ENCODE measurements around the gene GALNT14.

Gene GALNT14

GRCh38 chr2:31086590-31086989, 51.6 kb downstream of the GALNT14 start:
- DNase-seq (ENCODE audit: low read depth in 2 of 2), result no peak

DNA sequence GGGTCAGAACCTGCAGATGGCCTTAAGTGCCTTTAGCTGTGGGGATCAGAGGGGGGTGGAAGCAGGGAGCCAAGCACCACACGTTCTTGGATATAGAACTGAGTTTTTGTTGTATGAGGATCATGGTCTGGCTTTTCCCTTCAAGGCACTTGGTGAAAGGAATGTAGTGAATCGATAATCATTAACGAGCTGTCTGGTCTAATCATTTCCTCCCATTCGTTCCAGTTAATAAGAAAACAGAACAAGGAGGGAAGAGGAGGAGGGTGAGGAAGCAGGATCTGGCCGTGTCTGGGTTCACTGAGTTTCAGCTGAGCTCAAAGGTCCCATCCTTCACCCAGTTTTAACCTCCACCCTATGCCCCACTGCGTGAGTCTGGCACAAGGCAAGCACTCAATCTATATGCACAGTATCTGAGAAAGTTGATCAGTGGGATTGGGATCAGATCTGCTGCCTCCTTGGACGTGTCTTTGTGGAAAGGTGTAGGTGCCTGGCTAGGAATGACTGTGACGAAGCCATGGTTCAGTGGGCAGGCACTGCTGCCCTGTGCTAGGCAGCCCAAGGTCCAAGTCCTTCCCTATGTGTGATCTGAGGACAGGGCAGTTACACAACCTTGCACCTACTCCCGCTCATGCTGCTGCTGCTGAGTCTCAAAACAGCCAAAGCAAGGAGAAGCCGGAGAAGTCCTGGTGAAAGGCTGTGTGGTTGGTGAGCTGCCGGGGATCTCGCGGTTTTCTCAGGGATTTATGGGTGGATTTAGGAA, 54.8 kb downstream of the GALNT14 start:
- no peak for DNase-seq (ENCODE audit: low read depth in 2 of 2)

DNA sequence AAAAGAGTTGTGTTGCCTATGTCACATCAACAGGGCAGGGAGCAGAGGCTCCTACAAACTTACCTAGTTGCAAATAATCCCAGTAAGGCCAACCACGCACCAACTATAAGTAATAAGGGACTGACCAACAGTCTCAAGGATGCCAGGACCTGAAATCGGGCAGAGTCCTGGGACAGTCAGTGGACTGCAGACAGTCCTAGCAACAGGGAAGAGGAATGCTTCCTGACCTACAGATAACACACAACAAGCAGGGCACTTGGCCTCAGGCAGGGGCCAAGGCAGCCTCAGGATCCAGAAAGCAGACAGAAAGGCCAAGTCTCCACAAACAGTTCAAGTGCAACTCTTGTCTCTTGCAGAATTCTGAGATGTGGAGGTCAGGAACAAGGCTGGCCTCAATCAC, 56.2 kb downstream of the GALNT14 start:
- DNase-seq (ENCODE audit: low read depth in 2 of 2), result no peak

DNA sequence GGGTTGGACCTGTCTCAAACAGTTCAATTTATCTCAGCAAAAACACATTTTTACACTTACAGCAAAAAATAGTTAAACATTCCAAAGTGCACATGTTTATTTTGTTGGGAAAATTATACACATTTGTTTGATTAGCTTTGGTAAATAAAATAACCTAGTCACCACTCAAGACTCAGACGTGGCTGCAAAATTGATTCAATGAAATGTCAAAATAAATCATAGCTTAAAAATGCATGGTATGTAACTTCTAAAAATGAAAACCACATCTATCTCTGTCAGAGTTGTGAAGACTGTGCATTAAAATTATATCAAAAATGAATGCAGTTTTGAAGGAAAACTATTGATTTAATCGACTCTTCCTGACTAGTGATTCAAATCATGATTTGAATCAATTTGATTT, 56.7 kb downstream of the GALNT14 start:
- DNase-seq (ENCODE audit: low read depth in 2 of 2), result no peak

DNA sequence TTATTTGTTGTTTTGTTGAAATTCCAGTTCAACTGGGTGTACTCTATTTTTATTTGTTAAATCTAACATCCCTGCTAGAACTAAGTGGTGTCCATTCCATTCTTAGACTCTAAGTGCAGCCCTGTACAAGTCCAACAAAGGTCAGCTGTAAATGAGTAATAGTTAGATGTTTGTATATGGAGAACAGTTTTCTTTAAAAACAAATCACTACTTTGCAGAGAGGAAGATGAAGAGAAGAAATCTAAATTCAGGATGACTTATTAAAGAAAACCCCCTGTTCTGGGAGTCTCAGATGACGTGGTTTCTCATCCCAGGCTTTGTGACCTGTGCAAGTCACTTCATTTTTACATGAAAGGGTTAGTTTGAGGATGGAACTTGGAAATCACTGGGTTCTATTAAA, 57.9 kb downstream of the GALNT14 start:
- DNase-seq (ENCODE audit: low read depth in 2 of 2), result no peak

DNA sequence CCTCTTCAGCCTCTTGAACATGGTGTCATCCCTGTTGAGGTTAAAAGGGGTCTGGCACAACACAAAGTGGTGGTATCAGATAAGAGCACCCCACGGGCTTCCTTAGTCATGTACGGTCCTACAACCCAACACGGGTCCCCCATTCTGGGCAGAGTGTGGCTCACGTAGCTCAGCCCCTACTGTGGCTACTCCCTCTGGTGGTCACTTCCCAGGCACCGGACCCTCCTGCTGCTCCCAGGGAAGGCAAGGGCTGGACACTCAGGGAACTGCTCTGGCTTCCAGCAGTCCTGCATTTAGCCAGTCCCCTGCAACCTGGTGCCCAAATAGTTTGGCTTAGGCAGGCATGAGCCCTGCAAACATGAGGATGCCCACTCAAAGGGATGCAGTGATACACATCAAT, 58.6 kb downstream of the GALNT14 start:
- DNase-seq (ENCODE audit: low read depth in 2 of 2), result no peak

- no peak for DNase-seq (ENCODE audit: low read depth in 2 of 2)
These were observed 59.6 kb downstream of the GALNT14 start for GRCh38 chr2:31078579-31079105.

DNA sequence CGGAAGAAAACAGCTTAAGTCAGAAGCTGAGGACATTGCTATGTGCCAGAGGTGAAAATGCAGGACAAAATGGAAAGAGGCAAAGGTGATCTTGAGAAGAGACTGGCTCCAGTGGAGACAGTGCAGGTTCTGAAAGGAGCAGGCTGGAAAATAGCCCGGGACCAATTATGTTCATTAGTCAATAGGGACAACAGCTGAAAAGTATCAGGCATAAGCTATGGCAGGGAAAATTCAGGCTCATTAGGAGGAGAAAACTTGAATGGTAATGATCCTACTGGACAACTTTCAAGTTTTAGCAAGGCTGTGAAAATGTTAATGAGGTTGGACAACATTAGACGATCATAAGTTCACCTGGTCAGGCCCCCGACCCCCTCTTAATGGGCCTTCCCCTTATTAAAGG, 60.2 kb downstream of the GALNT14 start:
- DNase-seq (ENCODE audit: low read depth in 2 of 2), result no peak

DNA sequence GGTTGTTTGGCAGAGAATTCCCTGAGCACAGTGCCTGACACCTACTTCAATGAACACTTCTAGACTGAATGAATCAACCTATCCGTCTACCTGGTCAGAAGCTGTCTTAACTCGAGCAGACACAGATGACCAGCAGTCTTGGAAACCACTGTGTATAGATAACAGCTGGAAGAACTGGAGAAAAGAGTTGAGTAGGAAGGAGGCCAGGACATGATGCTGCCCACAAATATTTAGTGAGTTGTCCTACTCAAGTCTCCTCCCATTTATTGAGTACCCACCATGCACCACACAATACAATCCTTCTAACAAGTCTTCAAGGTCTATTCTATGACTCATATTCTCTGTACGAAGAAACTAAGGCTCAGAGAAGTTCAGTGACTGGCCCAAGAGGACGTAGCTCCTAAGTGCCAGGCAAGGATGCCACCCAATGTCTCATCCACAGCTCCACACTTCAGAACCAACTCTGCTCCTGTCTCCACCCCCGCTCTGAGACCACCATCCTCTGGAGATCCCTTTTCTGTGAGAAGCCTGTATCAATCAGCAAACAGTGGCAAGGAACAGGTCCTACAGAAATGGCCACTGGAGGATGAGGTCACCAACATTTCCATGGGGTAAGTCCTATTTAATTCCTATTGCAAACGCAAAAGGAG, 62.2 kb downstream of the GALNT14 start:
- DNase-seq (ENCODE audit: low read depth in 2 of 2), result no peak

- DNase-seq (ENCODE audit: low read depth in 2 of 2), result no peak
These were observed 62.8 kb downstream of the GALNT14 start for GRCh38 chr2:31075431-31075830.

GRCh38 chr2:31071741-31072140, 66.5 kb downstream of the GALNT14 start:
- DNase-seq (ENCODE audit: low read depth in 2 of 2), result no peak

DNA sequence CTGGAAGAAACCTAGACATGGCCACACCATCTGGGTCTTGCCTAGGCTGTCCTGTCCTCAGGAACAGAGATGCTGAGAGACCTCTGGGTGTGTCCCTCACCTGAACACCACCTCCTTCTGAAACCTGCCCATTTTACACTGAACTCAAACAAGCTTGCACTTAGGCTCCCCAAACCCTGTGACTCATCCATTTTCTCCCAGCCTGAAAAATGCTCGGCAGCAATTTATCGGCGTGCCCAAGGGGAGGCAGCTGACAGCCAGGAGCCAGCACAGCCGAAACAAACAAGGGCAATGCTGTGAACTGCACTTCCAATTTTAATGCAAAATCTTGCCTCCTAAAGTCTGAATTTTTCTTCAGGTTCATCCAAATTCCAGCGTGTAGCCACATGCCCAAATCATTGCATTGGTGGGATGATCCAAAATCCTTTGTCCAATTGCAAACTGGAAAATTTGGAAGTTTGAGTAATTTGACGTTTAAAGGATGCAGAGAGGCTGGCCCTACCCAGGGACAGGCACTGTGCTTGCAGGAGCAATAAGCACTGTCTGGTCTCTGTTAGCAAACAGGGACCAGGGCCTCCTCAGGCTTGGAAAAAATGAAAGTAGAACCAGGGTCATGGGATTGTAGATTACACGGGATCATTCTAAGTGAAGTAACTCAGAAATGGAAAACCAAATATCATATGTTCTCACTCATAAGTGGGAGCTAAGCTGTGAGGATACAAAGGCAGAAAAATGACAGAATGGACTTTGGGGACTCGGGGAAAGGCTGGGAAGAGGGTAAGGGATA, 67.7 kb downstream of the GALNT14 start:
- DNase-seq (ENCODE audit: low read depth in 2 of 2), result no peak

DNA sequence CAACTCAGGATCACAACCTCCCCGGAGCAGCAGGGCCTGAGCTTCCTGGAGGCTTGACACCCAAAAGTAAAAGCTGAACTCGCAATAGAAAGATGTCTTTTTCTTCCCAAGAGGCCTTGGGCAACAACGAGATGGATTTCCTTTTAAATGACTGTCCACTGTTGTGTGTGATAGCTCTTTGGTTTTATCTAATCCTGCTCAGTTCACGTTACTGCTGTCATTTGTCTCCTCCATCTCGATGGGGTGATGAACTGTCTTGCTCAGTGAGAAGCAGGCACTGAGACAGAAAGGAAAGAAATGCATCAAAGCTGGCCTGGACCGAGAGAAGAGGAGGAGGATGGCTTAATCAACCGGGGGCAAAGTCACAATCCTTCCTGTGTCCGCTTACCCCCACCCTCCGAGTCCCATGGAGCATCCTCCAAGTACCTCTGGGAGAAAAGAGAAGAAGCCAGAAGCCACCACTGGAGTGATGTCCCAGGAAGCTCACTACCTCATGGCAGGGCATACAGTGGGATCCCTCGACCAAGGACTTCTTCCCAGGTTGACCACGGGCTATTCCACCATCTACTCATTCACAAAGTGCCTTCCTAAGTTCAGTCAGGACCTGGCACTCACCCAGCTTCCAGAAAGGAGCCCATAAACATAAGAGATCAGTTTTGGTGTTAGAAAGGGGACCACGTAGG, 68.5 kb downstream of the GALNT14 start:
- DNase-seq (ENCODE audit: low read depth in 2 of 2), result no peak

DNA sequence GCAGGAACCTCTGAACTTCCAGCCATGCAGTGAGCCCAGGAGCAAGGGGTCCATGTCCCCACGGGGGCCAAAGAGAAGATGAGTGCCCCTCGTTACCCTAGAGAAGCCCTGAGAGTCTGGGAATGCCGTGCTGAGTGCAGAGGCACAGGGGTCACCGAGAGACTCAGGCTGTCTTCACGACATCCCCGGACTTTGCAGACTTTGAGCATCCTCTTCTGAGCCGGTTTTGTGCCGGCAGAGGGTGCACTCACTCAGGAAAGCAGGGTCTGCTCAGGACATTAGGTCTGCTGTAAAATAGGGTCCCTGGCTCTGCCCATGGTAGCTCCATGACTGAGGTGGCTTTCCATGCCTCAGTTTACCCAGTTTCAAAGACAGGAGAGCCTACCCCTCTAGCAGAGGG, 71.0 kb downstream of the GALNT14 start:
- DNase-seq (ENCODE audit: low read depth in 2 of 2), result no peak

DNA sequence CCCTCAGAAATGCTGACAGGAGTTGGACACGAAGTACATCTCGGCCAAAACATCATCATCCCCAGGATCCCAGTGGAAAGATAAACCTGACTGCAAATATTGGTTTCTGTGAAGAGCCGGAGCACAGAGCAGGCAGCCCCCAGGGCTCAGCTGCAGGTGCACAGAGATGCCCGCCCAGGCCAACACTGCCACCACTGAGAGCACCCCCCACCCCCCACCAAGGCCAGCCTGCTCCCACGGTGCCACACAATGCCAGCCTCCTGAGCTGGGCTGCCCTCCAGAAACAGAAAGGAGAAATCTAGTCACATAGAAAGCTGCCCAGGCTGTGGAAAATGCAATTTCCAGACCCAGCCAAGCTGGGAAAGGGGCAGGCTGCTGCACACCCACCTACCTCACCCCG, 71.7 kb downstream of the GALNT14 start:
- no peak for DNase-seq (ENCODE audit: low read depth in 2 of 2)

DNA sequence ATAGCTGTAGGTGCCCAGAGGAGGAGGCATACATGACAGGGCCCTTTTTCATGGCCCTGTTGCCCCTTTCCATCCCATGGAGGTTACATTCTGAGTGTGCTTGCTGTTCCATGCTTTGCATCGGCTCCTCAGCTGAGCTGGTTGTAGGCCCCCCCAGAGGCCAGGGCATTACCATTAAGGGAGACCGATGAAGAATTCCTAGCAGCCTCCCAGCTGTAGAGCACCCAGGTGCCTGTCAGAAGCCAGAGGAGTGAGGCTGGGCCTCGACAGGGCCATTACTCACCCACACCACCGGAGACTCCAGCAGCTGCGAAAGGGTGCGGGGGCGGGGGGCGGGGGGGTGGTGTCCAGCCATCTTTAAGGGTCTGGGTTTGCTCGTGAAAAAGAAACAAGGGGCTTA, 72.2 kb downstream of the GALNT14 start:
- no peak for DNase-seq (ENCODE audit: low read depth in 2 of 2)

DNA sequence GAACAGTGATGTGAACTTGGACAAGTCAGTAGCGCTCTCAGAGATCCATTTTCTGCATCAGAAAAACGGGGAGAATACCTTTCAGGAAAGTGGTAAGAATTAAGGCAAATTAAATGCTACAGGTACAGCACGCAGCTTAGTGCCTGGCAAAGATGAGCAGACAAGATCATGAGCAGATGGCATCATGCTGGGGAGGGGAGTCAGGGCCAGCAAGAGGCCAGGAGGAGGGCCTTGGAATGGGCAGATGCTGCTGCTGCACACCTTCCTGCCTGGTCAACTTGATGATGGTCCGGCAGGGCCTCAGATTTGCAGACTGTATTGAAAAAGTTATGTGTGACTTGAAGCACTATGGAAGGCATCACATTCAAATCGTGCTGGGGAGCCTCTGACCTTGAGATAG, 72.9 kb downstream of the GALNT14 start:
- DNase-seq (ENCODE audit: low read depth in 2 of 2), result no peak

DNA sequence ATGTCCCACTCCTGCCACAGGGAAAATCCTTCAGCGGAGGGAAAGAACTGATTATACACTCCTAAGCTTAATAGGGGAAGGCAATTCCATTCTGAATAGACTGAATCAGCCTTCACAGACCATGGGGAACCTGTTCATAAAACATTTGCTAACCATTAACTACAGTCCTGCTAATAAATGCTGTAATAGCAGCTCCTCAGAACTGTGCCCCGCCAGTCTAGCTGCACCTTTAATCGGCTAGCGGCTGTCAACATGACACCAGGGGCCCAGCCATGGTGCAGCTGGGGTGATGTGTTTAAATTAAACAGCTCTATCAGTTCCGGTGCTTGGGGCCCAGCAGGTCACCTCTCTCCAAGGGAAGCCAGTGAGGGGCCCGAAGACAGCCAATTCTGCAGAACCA, 77.8 kb downstream of the GALNT14 start:
- no peak for DNase-seq (ENCODE audit: low read depth in 2 of 2)

DNA sequence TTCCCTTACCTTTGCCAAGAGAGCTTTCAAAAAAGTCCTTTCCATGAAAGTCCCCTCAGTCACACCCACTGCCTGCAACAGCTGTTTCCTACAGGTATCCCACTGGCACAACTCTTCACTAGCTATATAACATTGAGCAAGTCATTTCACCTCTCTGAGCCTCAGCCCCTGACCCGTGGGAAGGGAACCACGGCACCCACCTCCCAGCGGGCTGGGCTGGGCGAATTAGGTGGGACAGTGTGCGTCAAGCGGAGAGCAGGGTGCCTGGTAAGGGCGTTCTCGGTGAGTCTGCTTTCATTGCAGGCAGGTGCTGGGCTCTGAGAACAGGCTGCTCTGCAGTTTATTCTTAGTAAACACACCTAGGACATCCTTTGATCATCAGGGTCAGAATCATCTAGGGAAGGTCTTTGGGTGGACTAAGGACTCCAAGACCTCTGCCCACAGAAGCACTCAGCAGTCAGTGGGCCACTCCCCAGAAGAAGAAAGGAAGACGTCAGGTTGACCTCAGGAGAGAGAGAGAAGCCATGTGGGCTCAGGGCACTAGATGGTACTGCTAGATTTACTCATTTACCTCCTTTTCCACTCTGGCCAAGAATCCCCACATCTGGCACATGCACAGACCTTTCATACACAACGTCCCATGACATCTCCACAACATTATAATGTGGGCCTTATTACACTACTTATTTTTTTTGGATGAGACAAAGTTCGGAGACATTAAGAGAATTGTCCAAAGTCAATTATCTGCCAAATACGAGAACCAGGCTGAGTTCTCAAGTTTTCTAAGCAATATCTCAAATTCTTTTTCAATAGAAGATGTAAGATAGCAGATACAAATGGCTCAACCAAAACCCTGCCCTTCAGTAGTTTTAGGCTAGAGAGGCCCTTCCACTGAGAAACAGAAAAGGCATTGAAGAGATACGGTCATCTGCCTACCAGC, 79.9 kb downstream of the GALNT14 start:
- no peak for DNase-seq (ENCODE audit: low read depth in 2 of 2)

GRCh38 chr2:31057691-31058090, 80.5 kb downstream of the GALNT14 start:
- DNase-seq (ENCODE audit: low read depth in 2 of 2), result no peak

GRCh38 chr2:31055938-31056337, 82.3 kb downstream of the GALNT14 start:
- no peak for DNase-seq (ENCODE audit: low read depth in 2 of 2)

Measured in activated CD8-positive, alpha-beta memory T cell treated with anti-CD3 and anti-CD28 coated beads for 4 hours (primary cell).